Thymus (tissue), 2 donors: ENCODE data around the gene RSAD2. TPM values are rescaled to one million over a fixed set of nuclear protein-coding genes. Genes with fewer than 3 reads are reported as not detected.

Source experiments
- polyA plus RNA-seq: library from polyadenylated mRNA; stranded (reverse); fragments of 200-250 nt; gene quantifications from one replicate; pipeline ENCODE4 v1.2.3, GENCODE V29; 2013
- total RNA-seq: library from RNA; stranded (reverse); fragments of 120-200 nt; gene quantifications from one replicate; pipeline ENCODE4 v1.2.4, GENCODE V29; 2013
- donor health status: healthy.

Gene RSAD2
- total and polyA plus RNA-seq, 2 donors = 8.2 to 26.3 TPM

Other genes with a start within 250 kb of the RSAD2 start
- gene CMPK2, start 11.9 kb upstream of the RSAD2 start, total RNA-seq = 27.2 TPM
- 9.3 TPM for gene CMPK2, start 11.9 kb upstream of the RSAD2 start, polyA plus RNA-seq
- gene RNF144A, start 39.6 kb downstream of the RSAD2 start, total RNA-seq = 8.9 TPM
- gene RNF144A, start 39.6 kb downstream of the RSAD2 start, polyA plus RNA-seq = 4.0 TPM